ENCODE results near the gene PDGFD.
"Not testable (repeated sequence)": the region's sequence is repeated elsewhere in the genome, so short reads cannot be mapped to it uniquely, and the experiment has no call there.

The PDGFD gene

GRCh38 chr11:104054911-104055529 lies 108.9 kb downstream of the PDGFD start:
- no peak for DNase-seq (ENCODE audit: low read depth)

GRCh38 chr11:104053743-104054478 lies 110.0 kb downstream of the PDGFD start:
- no peak for DNase-seq (ENCODE audit: low read depth)

- DNase-seq (ENCODE audit: low read depth) = no peak
These were observed 112.2 kb downstream of the PDGFD start for GRCh38 chr11:104051778-104052177.

- DNase-seq (ENCODE audit: low read depth) = no peak
These were observed 114.8 kb downstream of the PDGFD start for GRCh38 chr11:104049116-104049515.

- not testable (repeated sequence) for DNase-seq (ENCODE audit: low read depth)
These were observed 117.1 kb downstream of the PDGFD start for GRCh38 chr11:104046858-104047257.

DNA sequence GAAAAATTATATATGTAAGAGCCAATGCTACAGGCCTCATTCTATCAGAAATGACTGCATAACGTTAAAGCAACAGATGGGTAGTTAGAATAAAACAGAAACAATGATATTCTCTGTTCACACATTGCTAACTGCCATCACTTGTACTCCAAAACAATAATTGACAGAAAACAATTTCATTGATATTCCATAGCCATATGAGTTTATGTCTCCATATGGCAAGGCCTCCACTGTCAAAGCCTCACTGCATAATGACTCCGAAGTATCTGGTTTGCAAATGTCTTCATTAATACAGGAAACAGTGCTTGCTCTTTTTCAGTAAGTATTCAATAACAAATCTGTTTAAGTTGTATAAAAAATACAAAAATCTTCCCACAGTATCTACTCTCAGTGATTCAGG lies 117.6 kb downstream of the PDGFD start:
- DNase-seq (ENCODE audit: low read depth) = no peak

GRCh38 chr11:104043678-104044239 lies 120.2 kb downstream of the PDGFD start:
- DNase-seq (ENCODE audit: low read depth) = no peak

GRCh38 chr11:104043142-104043541 lies 120.8 kb downstream of the PDGFD start:
- DNase-seq (ENCODE audit: low read depth) = peak; percentile 1

DNA sequence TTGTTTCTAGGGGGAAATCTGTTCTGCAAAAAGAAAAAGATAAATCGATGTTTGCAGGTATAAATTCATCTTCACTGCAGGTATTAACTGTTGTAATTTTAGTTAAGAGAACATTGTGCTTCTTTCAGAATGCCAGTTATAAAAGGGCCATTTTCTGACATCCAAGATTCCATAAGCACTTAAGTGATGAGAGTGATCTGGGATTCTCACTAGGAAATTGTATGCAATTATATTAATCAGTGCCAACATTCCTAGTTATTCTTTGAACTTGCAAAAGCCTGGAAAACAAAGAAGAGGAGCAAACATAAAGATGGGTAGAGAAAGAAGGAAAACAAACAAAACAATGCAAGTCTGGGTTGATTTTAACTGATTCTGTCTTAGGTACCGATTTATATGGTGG lies 122.2 kb downstream of the PDGFD start:
- DNase-seq (ENCODE audit: low read depth) = no peak

DNA sequence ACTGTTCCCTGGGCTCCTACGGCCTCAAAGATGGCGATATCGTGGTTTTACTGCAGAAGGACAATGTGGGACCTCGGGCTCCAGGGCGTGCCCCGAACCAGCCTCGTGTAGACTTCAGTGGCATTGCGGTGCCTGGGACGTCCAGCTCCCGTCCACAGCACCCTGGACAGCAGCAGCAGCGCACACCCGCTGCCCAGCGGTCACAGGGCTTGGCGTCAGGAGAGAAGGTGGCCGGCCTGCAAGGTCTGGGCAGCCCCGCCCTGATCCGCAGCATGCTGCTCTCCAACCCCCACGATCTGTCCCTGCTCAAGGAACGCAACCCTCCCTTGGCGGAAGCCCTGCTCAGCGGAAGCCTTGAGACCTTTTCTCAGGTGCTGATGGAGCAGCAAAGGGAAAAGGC lies 127.0 kb downstream of the PDGFD start:
- DNase-seq (ENCODE audit: low read depth) = no peak

DNA sequence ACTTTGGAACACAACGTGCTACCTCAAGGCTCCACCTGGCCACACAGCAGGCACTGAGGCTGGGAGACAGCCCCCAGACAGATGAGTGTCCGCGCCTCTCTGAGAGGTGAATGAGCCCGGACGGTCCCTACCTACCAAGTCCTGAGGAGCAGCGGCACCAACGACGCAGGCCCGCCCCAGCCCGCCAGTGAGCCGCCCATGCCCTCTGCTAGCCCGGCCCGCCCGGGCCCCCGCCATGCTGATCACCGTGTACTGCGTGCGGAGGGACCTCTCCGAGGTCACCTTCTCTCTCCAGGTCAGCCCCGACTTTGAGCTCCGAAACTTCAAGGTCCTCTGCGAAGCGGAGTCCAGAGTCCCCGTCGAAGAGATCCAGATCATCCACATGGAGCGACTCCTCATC lies 127.4 kb downstream of the PDGFD start, which contains the start of gene DDI1:
DDI1 (plus strand) TSS at position 53 of the 400 bp plus-strand sequence; CDS start at position 236, 183 bp downstream.
- no peak for DNase-seq (ENCODE audit: low read depth)

DNA sequence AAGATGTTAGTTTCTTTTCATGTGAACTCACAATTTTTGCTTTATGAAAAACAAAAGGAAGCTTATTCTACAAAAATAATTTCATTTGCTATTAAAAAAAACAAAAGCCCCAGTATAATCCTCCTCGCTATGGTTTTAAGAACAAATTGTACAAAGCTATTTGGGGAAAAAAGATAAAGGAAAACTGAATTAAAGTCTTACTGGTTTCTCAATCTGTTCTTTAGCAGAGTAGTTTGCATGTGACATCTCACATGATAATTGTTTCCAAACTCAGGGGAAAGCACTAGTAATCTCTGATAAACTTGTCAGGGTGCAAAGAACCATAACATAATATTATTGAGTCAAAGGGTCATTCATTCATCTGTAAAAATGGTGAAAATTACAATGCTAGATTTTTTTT lies 130.4 kb downstream of the PDGFD start:
- no peak for DNase-seq (ENCODE audit: low read depth)

- peak; percentile 75 for DNase-seq (ENCODE audit: low read depth)
These were observed 130.8 kb downstream of the PDGFD start for GRCh38 chr11:104033134-104033533.

GRCh38 chr11:104028476-104029263 lies 135.3 kb downstream of the PDGFD start:
- DNase-seq (ENCODE audit: low read depth) = no peak

- DNase-seq (ENCODE audit: low read depth) = no peak
These were observed 139.4 kb downstream of the PDGFD start for GRCh38 chr11:104024572-104024971.

GRCh38 chr11:104015649-104016415 lies 148.1 kb downstream of the PDGFD start:
- no peak for DNase-seq (ENCODE audit: low read depth)

DNA sequence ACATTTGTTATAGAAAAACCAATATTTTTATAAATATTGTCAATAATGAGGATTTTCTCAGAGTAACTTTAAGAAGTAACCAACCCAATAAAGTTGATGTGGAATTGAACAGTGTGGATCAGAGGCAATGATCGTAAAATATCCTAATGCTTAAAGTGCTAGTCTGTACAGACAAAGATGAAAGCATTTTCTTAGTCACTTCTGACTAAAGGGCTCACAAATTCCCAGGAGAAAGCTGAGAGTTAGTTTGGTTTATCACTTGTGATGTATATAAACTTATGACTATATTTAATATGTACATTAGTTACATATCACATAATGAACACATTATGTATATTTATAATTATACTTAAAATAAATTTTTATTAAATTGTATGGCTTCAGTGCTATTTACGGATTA lies 152.9 kb downstream of the PDGFD start:
- no peak for DNase-seq (ENCODE audit: low read depth)

GRCh38 chr11:104009744-104010143 lies 154.2 kb downstream of the PDGFD start:
- DNase-seq (ENCODE audit: low read depth) = no peak

DNA sequence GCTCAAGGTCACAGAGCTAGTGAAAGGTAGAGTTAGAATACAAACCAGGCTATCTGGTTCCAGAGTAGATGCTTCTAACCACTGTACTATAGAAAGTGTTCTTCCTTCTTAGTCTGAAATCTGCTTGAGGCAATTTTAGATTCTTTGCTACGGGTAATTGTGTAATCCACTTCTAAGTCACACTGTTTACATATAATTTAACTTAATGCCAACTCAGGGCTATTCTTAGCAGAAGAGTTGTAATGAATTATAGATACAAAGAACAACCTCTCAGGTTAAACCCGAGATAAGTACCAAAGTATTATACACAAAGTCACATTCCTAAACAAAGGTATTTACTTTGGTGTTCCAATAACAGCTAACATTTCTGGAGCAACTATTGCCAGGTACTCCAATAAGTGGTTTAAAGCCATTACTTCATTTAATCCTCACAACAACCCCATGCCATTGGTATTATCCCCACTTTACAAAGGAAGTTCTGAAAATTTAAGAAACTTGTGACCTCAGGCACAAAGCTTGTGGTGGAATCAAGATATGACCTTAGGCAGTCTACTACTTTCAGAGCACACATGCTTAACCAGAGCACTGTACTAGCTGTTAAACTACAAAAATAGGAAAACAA lies 158.6 kb downstream of the PDGFD start:
- DNase-seq (ENCODE audit: low read depth) = peak; percentile 11

- peak; percentile 17 for DNase-seq (ENCODE audit: low read depth)
These were observed 160.5 kb downstream of the PDGFD start for GRCh38 chr11:104003491-104003890.

GRCh38 chr11:104001561-104002056 lies 162.3 kb downstream of the PDGFD start:
- DNase-seq (ENCODE audit: low read depth) = no peak
